ENCODE results near the gene STAG3.
"Not testable (repeated sequence)": the region's sequence is repeated elsewhere in the genome, so short reads cannot be mapped to it uniquely, and the experiment has no call there.

Gene STAG3

GRCh38 chr7:100177045-100178001 is at the start of gene STAG3, which contains the start of gene GPC2:
STAG3 (plus strand) TSS chr7:100177918; CDS start chr7:100180557, 2,639 bp downstream.
GPC2 (minus strand) TSS chr7:100177381; CDS start chr7:100177199, 182 bp downstream.
- no peak for FAIRE-seq

GRCh38 chr7:100128637-100128963 is 49.1 kb upstream of the STAG3 start:
- no peak for TF ChIP-seq CTCF (IDR thresholded peaks at IDR 0.05; ENCODE audit: insufficient read depth, missing control alignments)
- FAIRE-seq (no peak), DNase-seq (ENCODE audit: insufficient read length, low spot score) (no peak)

More at GRCh38 chr7:100177045-100178001, at the start of gene STAG3, which contains the start of gene GPC2:
- peak; percentile 84 for DNase-seq (ENCODE audit: insufficient read length, low spot score)
- TF ChIP-seq CTCF (IDR thresholded peaks at IDR 0.05; ENCODE audit: insufficient read depth, missing control alignments) = no peak

- FAIRE-seq; DNase-seq (ENCODE audit: insufficient read length, low spot score): not testable (repeated sequence)
These were observed 47.5 kb upstream of the STAG3 start for GRCh38 chr7:100130220-100130607.

GRCh38 chr7:100130608-100131453 is 46.9 kb upstream of the STAG3 start:
- FAIRE-seq (no peak), DNase-seq (ENCODE audit: insufficient read length, low spot score) (no peak)
- TF ChIP-seq CTCF (IDR thresholded peaks at IDR 0.05; ENCODE audit: insufficient read depth, missing control alignments) = peak; percentile 78

- DNase-seq (ENCODE audit: insufficient read length, low spot score) (no peak), FAIRE-seq (no peak)
- no peak for TF ChIP-seq CTCF (IDR thresholded peaks at IDR 0.05; ENCODE audit: insufficient read depth, missing control alignments)
These were observed 45.6 kb upstream of the STAG3 start for GRCh38 chr7:100132126-100132525.

GRCh38 chr7:100132697-100133151 is 45.0 kb upstream of the STAG3 start:
- no peak for DNase-seq (ENCODE audit: insufficient read length, low spot score)
- no peak for FAIRE-seq
- TF ChIP-seq CTCF (IDR thresholded peaks at IDR 0.05; ENCODE audit: insufficient read depth, missing control alignments) = peak; percentile 97
